SK-N-MC (cell line): ENCODE measurements around the gene MRTFA.
A peak's percentile ranks its signal among the peaks of the same experiment; 100 is the strongest.
"Not testable (repeated sequence)": the region's sequence is repeated elsewhere in the genome, so short reads cannot be mapped to it uniquely, and the experiment has no call there.

Source experiments
- DNase-seq: peaks from one replicate; pipeline ENCODE4 v3.0.0-alpha.2; 2011; ENCODE audit warnings: low read depth, low spot score
- H3K27ac ChIP-seq: fragments of 200-600 bp; sonication (generic); 2 replicates; pipeline ENCODE4 v1.5.1; 2016; ENCODE audit warnings: mixed run types
- H3K36me3 ChIP-seq: fragments of 200-600 bp; sonication (generic); 2 replicates; pipeline ENCODE4 v1.6.1; 2017; ENCODE audit warnings: antibody characterized with exemption, low read length, mixed read lengths; ENCODE audit not compliant: insufficient read depth
- H3K4me3 ChIP-seq: fragments of 200-600 bp; sonication (generic); 2 replicates; pipeline ENCODE4 v1.5.1; 2016
- H3K9ac ChIP-seq: fragments of 200-600 bp; sonication (generic); 2 replicates; pipeline ENCODE4 v1.8.0; 2017; ENCODE audit warnings: mixed run types, mixed read lengths; ENCODE audit not compliant: insufficient read length
- H3K9me3 ChIP-seq: fragments of 200-600 bp; sonication (generic); 2 replicates; pipeline ENCODE4 v1.6.1; 2017; ENCODE audit warnings: low read depth, mild to moderate bottlenecking, antibody characterized with exemption, low read length, moderate library complexity, mixed read lengths
- EZH2 ChIP-seq: fragments of 200-600 bp; sonication (generic); IDR thresholded peaks from one replicate; pipeline ENCODE4 v1.6.1; 2017; ENCODE audit warnings: antibody characterized with exemption
- FOXP2 ChIP-seq: optimal IDR thresholded peaks from 2 replicates; pipeline ENCODE3; 2011; ENCODE audit warnings: mild to moderate bottlenecking, moderate library complexity; ENCODE audit not compliant: insufficient read depth; ENCODE audit errors: extremely low read length, control extremely low read depth
- POLR2AphosphoS5 ChIP-seq: IDR thresholded peaks from 2 replicates; pipeline ENCODE4 v1.6.1; 2012; ENCODE audit warnings: mild to moderate bottlenecking, low read depth, low read length, borderline replicate concordance

MRTFA gene

GRCh38 chr22:40506762-40507161, 129.8 kb downstream of the MRTFA start:
- Histone ChIP-seq H3K36me3 (no peaks in the 10 kb centered on the region), H3K9me3 (no peaks in the 10 kb centered on the region), H3K4me3 (no peak overlapping the region), H3K27ac (no peak overlapping the region), H3K9ac (no peak overlapping the region)
- DNase-seq: no peak
- no peak for TF ChIP-seq FOXP2
- no peak for TF ChIP-seq POLR2AphosphoS5
- no peak for TF ChIP-seq EZH2

DNA sequence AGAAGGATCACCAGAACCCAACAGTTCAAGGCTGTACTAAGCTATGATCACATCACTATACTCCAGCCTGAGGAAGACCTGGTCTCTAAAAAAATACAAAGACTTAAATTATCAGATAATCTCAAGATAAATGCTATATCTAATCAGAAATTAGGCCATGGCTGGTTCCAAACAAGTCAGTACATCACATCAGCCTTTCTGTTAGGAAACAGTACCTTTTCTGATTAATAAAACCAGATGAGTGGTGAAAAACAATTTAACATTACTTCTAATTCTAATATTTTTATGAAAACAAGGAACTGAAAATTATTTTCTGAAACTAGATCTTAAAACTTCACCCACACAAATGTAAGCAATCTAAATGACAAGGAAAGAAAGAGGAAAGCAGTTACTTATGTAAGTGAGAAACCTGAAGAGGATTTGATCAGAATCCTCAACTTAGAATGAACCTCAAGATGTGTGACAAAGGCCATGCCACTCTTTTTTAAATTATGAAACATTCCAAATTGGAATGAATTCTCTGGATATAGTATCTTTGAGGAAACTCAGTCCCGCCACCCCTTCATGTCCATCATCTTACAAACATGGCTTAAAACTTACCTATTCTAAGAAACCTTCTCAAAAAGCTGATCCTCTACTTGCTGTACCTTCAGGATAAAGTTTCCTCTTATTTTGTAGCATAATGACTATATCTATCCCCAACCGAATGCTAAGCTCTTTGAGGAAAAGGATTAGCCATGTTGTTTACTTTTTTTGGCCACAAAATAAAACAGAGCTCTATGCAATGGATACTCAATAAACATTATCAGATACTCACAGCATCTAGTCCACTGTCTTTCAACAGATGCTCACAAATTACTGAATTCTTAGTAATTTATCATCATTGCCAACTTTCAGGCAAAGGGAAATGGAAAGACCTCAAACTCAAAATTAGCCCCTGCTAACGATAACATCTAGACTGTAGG, 132.0 kb downstream of the MRTFA start:
- no peak overlapping the region for H3K9ac ChIP-seq
- H3K36me3 ChIP-seq: no peaks in the 10 kb centered on the region
- no peaks in the 10 kb centered on the region for H3K9me3 ChIP-seq
- no peak for DNase-seq
- TF ChIP-seq FOXP2 (no peak), POLR2AphosphoS5 (no peak)
- no peak overlapping the region for H3K27ac ChIP-seq
- no peak overlapping the region for H3K4me3 ChIP-seq

DNA sequence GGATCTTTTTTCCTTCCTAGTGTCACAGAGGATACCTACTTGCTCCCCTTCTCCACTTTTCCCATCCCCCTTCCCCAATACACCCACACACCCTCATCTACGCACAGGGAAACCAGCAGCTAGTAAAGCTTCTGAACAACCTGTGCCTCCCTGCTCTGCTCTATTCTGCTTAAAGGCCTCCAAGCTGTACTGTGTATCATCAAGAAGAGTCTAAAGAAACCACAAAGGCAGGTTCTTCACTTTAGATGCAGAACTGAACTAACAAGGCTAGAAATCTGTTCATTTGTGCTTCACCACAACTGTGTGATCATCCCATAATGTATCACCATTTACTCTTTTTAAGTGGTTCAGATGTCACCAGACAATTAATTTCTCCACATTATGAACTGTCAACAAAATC, 133.6 kb downstream of the MRTFA start:
- TF ChIP-seq POLR2AphosphoS5 (no peak), EZH2 (no peak), FOXP2 (no peak)
- Histone ChIP-seq H3K9ac (no peak overlapping the region), H3K9me3 (no peaks in the 10 kb centered on the region), H3K27ac (0 out of 2 replicates have a peak overlapping the region, but pooled peaks have one; percentile 5), H3K4me3 (no peak overlapping the region), H3K36me3 (no peaks in the 10 kb centered on the region)
- DNase-seq: no peak

GRCh38 chr22:40500465-40500786, 136.1 kb downstream of the MRTFA start:
- H3K9ac ChIP-seq, H3K36me3 ChIP-seq, DNase-seq, H3K9me3 ChIP-seq, H3K27ac ChIP-seq, H3K4me3 ChIP-seq: not testable (repeated sequence)

GRCh38 chr22:40499209-40499623, 137.3 kb downstream of the MRTFA start:
- H3K4me3 ChIP-seq: 0 out of 2 replicates have a peak overlapping the region, but pooled peaks have one; percentile 16
- H3K9ac ChIP-seq: peak overlapping the region; percentile 20
- no peak for TF ChIP-seq EZH2
- DNase-seq: no peak
- H3K36me3 ChIP-seq: no peaks in the 10 kb centered on the region
- no peaks in the 10 kb centered on the region for H3K9me3 ChIP-seq
- peak overlapping the region; percentile 82 for H3K27ac ChIP-seq

- Histone ChIP-seq H3K9ac (peak overlapping the region; percentile 20), H3K4me3 (0 out of 2 replicates have a peak overlapping the region, but pooled peaks have one; percentile 16), H3K9me3 (no peaks in the 10 kb centered on the region), H3K27ac (peak overlapping the region; percentile 82), H3K36me3 (no peaks in the 10 kb centered on the region)
- no peak for DNase-seq
- no peak for TF ChIP-seq EZH2
- TF ChIP-seq POLR2AphosphoS5: no peak
- TF ChIP-seq FOXP2: no peak
Measured at GRCh38 chr22:40498420-40499208, 137.9 kb downstream of the MRTFA start.

DNA sequence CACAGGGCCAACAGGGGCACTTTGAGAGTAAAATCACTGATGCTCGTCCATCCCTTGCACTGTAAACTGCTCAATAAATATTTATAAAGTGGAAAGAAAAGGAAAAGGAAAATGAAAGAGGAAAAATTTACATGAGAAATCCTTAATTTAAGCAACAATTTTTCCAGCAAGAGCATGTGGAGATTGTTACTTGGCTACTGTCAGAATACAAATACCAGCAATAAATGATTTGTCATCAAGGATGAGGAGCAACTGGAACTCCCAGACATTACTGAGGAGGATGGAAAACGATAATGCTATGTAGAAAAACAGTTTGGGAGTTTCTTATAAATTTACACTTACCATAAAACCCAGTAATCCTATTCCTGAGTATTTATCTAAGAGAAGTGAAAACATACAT, 143.1 kb downstream of the MRTFA start:
- Histone ChIP-seq H3K9ac (no peak overlapping the region), H3K9me3 (no peaks in the 10 kb centered on the region), H3K36me3 (no peaks in the 10 kb centered on the region), H3K27ac (no peak overlapping the region), H3K4me3 (no peak overlapping the region)
- no peak for DNase-seq
- TF ChIP-seq EZH2 (no peak), FOXP2 (no peak)

GRCh38 chr22:40491990-40492631, 144.4 kb downstream of the MRTFA start:
- Histone ChIP-seq H3K36me3 (no peaks in the 10 kb centered on the region), H3K9me3 (no peaks in the 10 kb centered on the region), H3K4me3 (no peak overlapping the region), H3K27ac (no peak overlapping the region), H3K9ac (no peak overlapping the region)
- DNase-seq: no peak
- TF ChIP-seq EZH2 (no peak), POLR2AphosphoS5 (no peak), FOXP2 (no peak)
